ENCODE measurements around the gene LAGE3.

DNA sequence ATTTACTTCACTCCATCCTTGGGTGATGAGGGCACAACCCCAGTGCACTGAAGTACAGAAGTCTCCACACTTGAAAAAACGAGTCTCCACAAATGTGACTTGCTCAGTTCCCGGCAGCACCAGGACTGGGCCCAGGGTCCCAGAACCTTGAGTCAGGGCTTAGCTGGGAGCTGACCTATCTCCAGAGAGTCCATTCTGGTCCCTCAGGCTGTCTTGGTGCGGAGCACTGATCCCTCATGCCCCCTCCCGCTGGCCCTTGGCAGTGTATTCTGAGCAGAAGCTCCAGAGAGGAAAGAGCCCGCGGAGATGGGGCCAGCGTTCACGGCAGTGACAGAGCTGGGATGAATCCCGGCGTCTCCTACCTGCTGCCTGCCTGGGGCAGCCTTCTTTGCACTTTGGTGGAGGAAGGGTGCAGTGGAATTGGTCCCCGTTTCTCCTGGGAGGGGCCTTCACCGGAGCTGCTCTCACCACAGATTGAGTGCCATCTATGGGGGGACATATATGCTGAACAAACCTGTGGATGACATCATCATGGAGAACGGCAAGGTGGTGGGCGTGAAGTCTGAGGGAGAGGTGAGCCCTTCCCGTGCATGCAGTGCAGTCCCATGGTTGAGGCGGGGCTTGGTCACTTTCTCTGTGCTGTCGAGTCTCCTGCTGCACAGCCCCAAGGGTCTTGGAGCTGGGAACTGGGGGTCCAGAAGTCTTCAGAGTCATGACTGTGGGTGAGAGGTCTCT, 38.3 kb downstream of the LAGE3 start:
- TF ChIP-seq CTCF (IDR thresholded peaks at IDR 0.05) (no peak), POLR2A (IDR thresholded peaks at IDR 0.05) (no peak)
